Small intestine (tissue), 16 donors: ENCODE results near the gene TGIF2LX. TPM values are rescaled to one million over a fixed set of nuclear protein-coding genes. Genes with fewer than 3 reads are reported as not detected.
"Not testable (repeated sequence)": the region's sequence is repeated elsewhere in the genome, so short reads cannot be mapped to it uniquely, and the experiment has no call there.

Source experiments
- DNase-seq, 2 donors: peaks; one replicate each; pipeline versions ENCODE4 v3.0.0 to v3.0.0-alpha.2; 2013
- FAIRE-seq: peaks from 2 replicates; lab custom pipeline; 2012; peaks lifted over from hg19 to GRCh38; lab: Jason Lieb, UNC
- H3K27ac ChIP-seq, 3 donors: one replicate each; pipeline ENCODE4 v1.5.1; 2013; ENCODE audit warnings: low read length in 2 of 3, mild to moderate bottlenecking in 2 of 3, control low read depth in 1 of 3, inconsistent platforms in 1 of 3, low read depth in 1 of 3, moderate library complexity in 1 of 3
- H3K27me3 ChIP-seq, 3 donors: one replicate each; pipeline ENCODE4 v1.6.1; 2013; ENCODE audit warnings: low read length in 3 of 3, inconsistent platforms in 1 of 3; ENCODE audit not compliant: control insufficient read depth in 3 of 3, insufficient read depth in 3 of 3
- H3K36me3 ChIP-seq, 3 donors: one replicate each; pipeline ENCODE4 v1.6.1; 2013; ENCODE audit warnings: low read length in 3 of 3, inconsistent platforms in 1 of 3, low read depth in 1 of 3, mild to moderate bottlenecking in 1 of 3, moderate library complexity in 1 of 3; ENCODE audit not compliant: control insufficient read depth in 3 of 3, insufficient read depth in 2 of 3
- H3K4me1 ChIP-seq, 3 donors: one replicate each; pipeline ENCODE4 v1.6.1; 2013; ENCODE audit warnings: low read length in 2 of 3, inconsistent platforms in 1 of 3, low read depth in 1 of 3, mild to moderate bottlenecking in 1 of 3, moderate library complexity in 1 of 3; ENCODE audit not compliant: control insufficient read depth in 3 of 3, insufficient read depth in 2 of 3
- H3K4me3 ChIP-seq, 3 donors: one replicate each; pipeline ENCODE4 v1.5.1; 2013; ENCODE audit warnings: low read length in 3 of 3, control low read depth in 1 of 3, inconsistent platforms in 1 of 3, low read depth in 1 of 3, mild to moderate bottlenecking in 1 of 3, moderate library complexity in 1 of 3
- H3K9me3 ChIP-seq, 2 donors: one replicate each; pipeline ENCODE4 v1.6.1; 2013; ENCODE audit warnings: low read depth in 1 of 2, low read length in 1 of 2; ENCODE audit not compliant: control insufficient read depth in 2 of 2, insufficient read depth in 1 of 2
- WGBS, 3 donors: extraction: QIAGEN DNeasy Blood & Tissue Kit; methylation state at CpG; one replicate each; pipeline ENCODE4 v1.1.7; 2013; 5-methylcytosine and 5-hydroxymethylcytosine counted together
- long read RNA-seq, 10 donors: transcript quantifications; one replicate each; lab custom pipeline, GENCODE V29; 2026
- polyA plus RNA-seq, 4 donors: library from polyadenylated mRNA; stranded (reverse) in 3 of 4; unstranded in 1 of 4; fragments of 200-250 nt in 3 of 4; fragments of 120-200 nt in 1 of 4; gene quantifications; one replicate each; pipeline versions ENCODE4 v1.2.1 to v1.2.3, GENCODE V29; 2013
- donor health status: healthy with polysubstance abuse.
- donor health status: control.
- donor health status: control.
- donor health status: Bipolar disorder and iron deficiency.
- donor health status: healthy.

Gene TGIF2LX
- not detected for polyA plus RNA-seq
- long read RNA-seq, donor 1: 0 reads
- long read RNA-seq, donor 2: 0 reads
- long read RNA-seq, donor 3: 0 reads
- long read RNA-seq, donor 4: 0 reads
- long read RNA-seq, donor 5: 0 reads
- long read RNA-seq, donor 6: 0 reads
- long read RNA-seq, donor 7: 0 reads
- long read RNA-seq, donor 8: 0 reads
- long read RNA-seq, donor 9: 0 reads
- long read RNA-seq, donor 10: 0 reads

- DNase-seq, FAIRE-seq: not testable (repeated sequence)
Observed at GRCh38 chrX:89921665-89922064, at the start of gene TGIF2LX. Gene TGIF2LX, plus strand, starts transcription at chrX:89921908. Its CDS starts 178 bp downstream, at chrX:89922086.

DNA sequence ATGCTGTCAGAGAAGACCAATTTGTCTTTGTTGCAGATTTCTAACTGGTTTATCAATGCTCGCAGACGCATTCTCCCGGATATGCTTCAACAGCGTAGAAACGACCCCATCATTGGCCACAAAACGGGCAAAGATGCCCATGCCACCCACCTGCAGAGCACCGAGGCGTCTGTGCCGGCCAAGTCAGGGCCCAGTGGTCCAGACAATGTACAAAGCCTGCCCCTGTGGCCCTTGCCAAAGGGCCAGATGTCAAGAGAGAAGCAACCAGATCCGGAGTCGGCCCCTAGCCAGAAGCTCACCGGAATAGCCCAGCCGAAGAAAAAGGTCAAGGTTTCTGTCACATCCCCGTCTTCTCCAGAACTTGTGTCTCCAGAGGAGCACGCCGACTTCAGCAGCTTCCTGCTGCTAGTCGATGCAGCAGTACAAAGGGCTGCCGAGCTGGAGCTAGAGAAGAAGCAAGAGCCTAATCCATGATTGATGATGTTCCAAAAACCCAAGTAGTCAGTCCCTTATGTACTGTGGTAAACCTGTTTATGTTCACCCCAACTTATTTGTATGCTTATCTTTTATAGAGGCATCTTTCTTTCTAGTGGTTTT, 728 bp downstream of the TGIF2LX start:
- WGBS, 3 donors: 84 to 93% (median 84%) methylated on average over 10 to 18 of the region's 18 CpGs
- DNase-seq, H3K27ac ChIP-seq, H3K36me3 ChIP-seq, H3K4me1 ChIP-seq, H3K4me3 ChIP-seq, FAIRE-seq, H3K27me3 ChIP-seq, H3K9me3 ChIP-seq: not testable (repeated sequence)

More at GRCh38 chrX:89921665-89922064, at the start of gene TGIF2LX:
- not testable (repeated sequence) for H3K9me3 ChIP-seq, H3K27ac ChIP-seq, H3K36me3 ChIP-seq, H3K4me1 ChIP-seq, H3K27me3 ChIP-seq, H3K4me3 ChIP-seq
- 73 to 92% (median 81%) methylated on average over 9 of the region's 9 CpGs for WGBS, 3 donors

- H3K27ac ChIP-seq, H3K36me3 ChIP-seq, FAIRE-seq, H3K9me3 ChIP-seq, H3K4me1 ChIP-seq, DNase-seq, H3K27me3 ChIP-seq, H3K4me3 ChIP-seq: not testable (repeated sequence)
- WGBS, 3 donors: 63 to 83% (median 77%) methylated on average over 5 of the region's 5 CpGs
Observed at GRCh38 chrX:89943077-89943476, 21.4 kb downstream of the TGIF2LX start.

DNA sequence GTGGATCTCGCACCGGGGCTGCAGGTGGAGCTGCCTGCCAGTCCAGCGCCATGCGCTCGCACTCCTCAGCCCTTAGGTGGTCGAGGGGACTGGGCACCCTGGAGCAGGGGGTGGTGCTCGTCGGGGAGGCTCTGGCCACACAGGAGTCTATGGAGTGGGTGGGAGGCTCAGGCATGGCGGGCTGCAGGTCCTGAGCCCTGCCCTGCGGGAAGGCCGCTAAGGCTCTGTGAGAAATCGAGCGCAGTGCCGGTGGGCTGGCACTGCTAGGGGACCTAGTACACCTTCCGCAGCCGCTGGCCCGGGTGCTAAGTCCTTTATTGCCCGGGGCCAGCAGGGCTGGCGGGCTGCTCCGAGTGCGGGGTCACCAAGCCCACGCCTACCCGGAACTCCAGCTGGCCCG, 43.9 kb downstream of the TGIF2LX start:
- not testable (repeated sequence) for H3K4me3 ChIP-seq

More for the DNA sequence above, 43.9 kb downstream of the TGIF2LX start:
- not testable (repeated sequence) for H3K9me3 ChIP-seq, H3K4me1 ChIP-seq, FAIRE-seq, DNase-seq, H3K36me3 ChIP-seq, H3K27ac ChIP-seq, H3K27me3 ChIP-seq
- WGBS, 3 donors: 90 to 95% (median 92%) methylated on average over 18 to 24 of the region's 24 CpGs
